ENCODE measurements around the gene COX6B2.

Gene COX6B2

GRCh38 chr19:55383279-55384130, 29.0 kb upstream of the COX6B2 start:
- peak; percentile 67 for DNase-seq

GRCh38 chr19:55382522-55383054, 28.1 kb upstream of the COX6B2 start:
- DNase-seq, result no peak

- no peak for DNase-seq
These were observed 27.5 kb upstream of the COX6B2 start for GRCh38 chr19:55382013-55382412.

GRCh38 chr19:55379174-55379573, 24.7 kb upstream of the COX6B2 start:
- no peak for DNase-seq

- DNase-seq, result no peak
These were observed 23.0 kb upstream of the COX6B2 start for GRCh38 chr19:55377356-55378131.

GRCh38 chr19:55376241-55376933, 21.9 kb upstream of the COX6B2 start, which contains the start of gene TMEM190:
Gene TMEM190 (plus strand): TSS chr19:55376826. CDS start chr19:55376854, 28 bp downstream.
- no peak for DNase-seq

- no peak for DNase-seq
These were observed 19.7 kb upstream of the COX6B2 start for GRCh38 chr19:55373993-55374757.

GRCh38 chr19:55373306-55373992, 18.9 kb upstream of the COX6B2 start:
- no peak for DNase-seq

- DNase-seq, result peak; percentile 28
These were observed 18.0 kb upstream of the COX6B2 start for GRCh38 chr19:55372316-55373081.

- DNase-seq, result no peak
These were observed 15.9 kb upstream of the COX6B2 start, which contains the start of gene IL11 for GRCh38 chr19:55370305-55370988. Gene IL11 (minus strand): TSS chr19:55370463. CDS start chr19:55370310, 153 bp downstream.

GRCh38 chr19:55369653-55370304, 15.3 kb upstream of the COX6B2 start:
- DNase-seq, result peak; percentile 41

- DNase-seq, result no peak
These were observed 14.4 kb upstream of the COX6B2 start for GRCh38 chr19:55368701-55369563.

- DNase-seq, result no peak
These were observed 13.6 kb upstream of the COX6B2 start for GRCh38 chr19:55368106-55368505.

- no peak for DNase-seq
These were observed 12.3 kb upstream of the COX6B2 start for GRCh38 chr19:55366790-55367189.

- no peak for DNase-seq
These were observed 11.4 kb upstream of the COX6B2 start for GRCh38 chr19:55365964-55366363.

GRCh38 chr19:55365245-55365644, 10.7 kb upstream of the COX6B2 start:
- DNase-seq, result no peak

- no peak for DNase-seq
These were observed 8.6 kb upstream of the COX6B2 start, which contains the start of gene GARIN5B for GRCh38 chr19:55362990-55363716. Gene GARIN5B (minus strand): TSS chr19:55363260. CDS start chr19:55363066, 194 bp downstream.

Measured in stimulated activated CD4-positive, alpha-beta T cell treated with anti-CD3 and anti-CD28 coated beads, Interleukin-1b, Interleukin-23, amount 100 ng/mL, for 48 hours (primary cell).